Adrenal gland (tissue), 5 donors: ENCODE results near the gene TUBB2B.

Experiments
- CTCF ChIP-seq, 6 experiments: fragments of 450-650 bp in 4 of 6; fragments of 200-600 bp in 2 of 6; sonication (generic) in 1 of 6; IDR thresholded peaks; 1 replicate in 5 of 6; 2 replicates in 1 of 6; pipeline versions ENCODE4 v1.5.1 to v1.8.0; 2016 to 2021; ENCODE audit warnings: antibody characterized with exemption in 6 of 6, mild to moderate bottlenecking in 2 of 6, moderate library complexity in 1 of 6
- POLR2A ChIP-seq, 2 donors: fragments of 450-650 bp; IDR thresholded peaks; one replicate each; pipeline ENCODE4 v1.6.1; 2017; ENCODE audit warnings: antibody characterized with exemption in 2 of 2, mild to moderate bottlenecking in 2 of 2, moderate library complexity in 1 of 2
- donor health status: DM: no; HTN: no; CAD: no.

- TF ChIP-seq POLR2A (IDR thresholded peaks at IDR 0.05) (no peak), CTCF (IDR thresholded peaks at IDR 0.05) (no peak)
Observed at GRCh38 chr6:3258201-3258600, 30.7 kb upstream of the TUBB2B start.
